ENCODE measurements around the gene GLRA3.

DNA sequence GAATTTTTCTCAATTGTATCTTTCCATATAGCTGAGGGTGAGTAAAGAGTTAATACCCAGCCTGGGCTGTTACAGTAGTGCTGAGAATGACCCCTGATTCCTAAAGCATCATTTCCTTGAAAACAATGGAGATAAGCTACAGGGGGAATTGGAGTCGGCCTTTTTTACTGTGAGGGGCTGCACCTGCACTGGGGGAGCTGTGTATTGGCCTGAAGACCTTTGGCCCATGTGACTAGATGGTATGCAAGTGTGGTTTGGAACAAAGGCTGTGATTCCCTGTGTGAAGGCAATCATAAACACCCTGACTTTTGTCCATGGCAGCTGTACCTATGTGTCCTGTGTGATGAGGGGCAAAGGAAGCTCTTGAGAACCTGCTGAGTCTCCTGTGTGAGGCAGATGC, 182.7 kb downstream of the GLRA3 start:
- TF ChIP-seq, protein P1, sequence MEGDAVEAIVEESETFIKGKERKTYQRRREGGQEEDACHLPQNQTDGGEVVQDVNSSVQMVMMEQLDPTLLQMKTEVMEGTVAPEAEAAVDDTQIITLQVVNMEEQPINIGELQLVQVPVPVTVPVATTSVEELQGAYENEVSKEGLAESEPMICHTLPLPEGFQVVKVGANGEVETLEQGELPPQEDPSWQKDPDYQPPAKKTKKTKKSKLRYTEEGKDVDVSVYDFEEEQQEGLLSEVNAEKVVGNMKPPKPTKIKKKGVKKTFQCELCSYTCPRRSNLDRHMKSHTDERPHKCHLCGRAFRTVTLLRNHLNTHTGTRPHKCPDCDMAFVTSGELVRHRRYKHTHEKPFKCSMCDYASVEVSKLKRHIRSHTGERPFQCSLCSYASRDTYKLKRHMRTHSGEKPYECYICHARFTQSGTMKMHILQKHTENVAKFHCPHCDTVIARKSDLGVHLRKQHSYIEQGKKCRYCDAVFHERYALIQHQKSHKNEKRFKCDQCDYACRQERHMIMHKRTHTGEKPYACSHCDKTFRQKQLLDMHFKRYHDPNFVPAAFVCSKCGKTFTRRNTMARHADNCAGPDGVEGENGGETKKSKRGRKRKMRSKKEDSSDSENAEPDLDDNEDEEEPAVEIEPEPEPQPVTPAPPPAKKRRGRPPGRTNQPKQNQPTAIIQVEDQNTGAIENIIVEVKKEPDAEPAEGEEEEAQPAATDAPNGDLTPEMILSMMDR (IDR thresholded peaks at IDR 0.05): no peak
- no peak for TF ChIP-seq EP300 (IDR thresholded peaks at IDR 0.05)
- no peak for TF ChIP-seq POLR2A (IDR thresholded peaks at IDR 0.05)
- no peak for TF ChIP-seq POLR2AphosphoS5 (IDR thresholded peaks at IDR 0.05)
